ENCODE results near the gene HES4. TPM values are rescaled to one million over a fixed set of nuclear protein-coding genes. Genes with fewer than 3 reads are reported as not detected.

HES4 gene
- total and polyA plus RNA-seq, 11 donors: 25.7 to 98.1 (median 37.3) TPM

GRCh38 chr1:997993-998744 is 1.7 kb downstream of the HES4 start:
- intact Hi-C loops (cut with DNase I): loop anchor here in 1 of 10 donors (5.0 kb wide), 1 partner anchor 91 kb away; no protein-coding TSS in a partner anchor
- peak overlapping the region in 7 of 12 donors; percentile 99 to 100 (median 99) for H3K27ac ChIP-seq
- H3K36me3 ChIP-seq: peaks cover 0 to 7% (median 0%) of the 10 kb centered on the region in 9 donors
- no peak for TF ChIP-seq CTCF (IDR thresholded peaks at IDR 0.05)
- no peak for TF ChIP-seq POLR2A (IDR thresholded peaks at IDR 0.05)
- WGBS, 4 donors: 48 to 71% (median 60%) methylated on average over 32 to 75 of the region's 75 CpGs
- DNase-seq (peak in 4 of 5 donors; percentile 18 to 61 (median 38)), ATAC-seq (no peak)
- peaks cover 0 to 41% (median 20%) of the 10 kb centered on the region in 12 donors for H3K4me1 ChIP-seq
- H3K4me3 ChIP-seq: peak overlapping the region in 11 of 12 donors; percentile 51 to 93 (median 79)
- no peaks in the 10 kb centered on the region for H3K9me3 ChIP-seq
- H3K27me3 ChIP-seq: peaks cover 0 to 62% (median 0%) of the 10 kb centered on the region in 9 donors

- Histone ChIP-seq H3K27ac (peak overlapping the region in 2 of 12 donors; percentile 99), H3K36me3 (peaks cover 0 to 7% (median 0%) of the 10 kb centered on the region in 9 donors), H3K27me3 (peaks cover 0 to 61% (median 0%) of the 10 kb centered on the region in 9 donors), H3K9me3 (no peaks in the 10 kb centered on the region), H3K4me3 (peak overlapping the region in 7 of 12 donors; percentile 71 to 93 (median 81)), H3K4me1 (peaks cover 0 to 41% (median 20%) of the 10 kb centered on the region in 12 donors)
- no peak for TF ChIP-seq CTCF (IDR thresholded peaks at IDR 0.05)
- no peak for TF ChIP-seq POLR2A (IDR thresholded peaks at IDR 0.05)
- intact Hi-C loops (cut with DNase I): loop anchor here in 1 of 10 donors (5.0 kb wide), 1 partner anchor 90 kb away; no protein-coding TSS in a partner anchor
- 79 to 90% (median 86%) methylated on average over 2 to 3 of the region's 3 CpGs; no CpG with 5 or more reads in 1 of the 4 donors for WGBS, 4 donors
- DNase-seq (peak in 1 of 5 donors; percentile 69), ATAC-seq (no peak)
Observed at GRCh38 chr1:997713-997992, 2.2 kb downstream of the HES4 start.

GRCh38 chr1:996851-997712 is 2.8 kb downstream of the HES4 start:
- TF ChIP-seq POLR2A (IDR thresholded peaks at IDR 0.05) (no peak), CTCF (IDR thresholded peaks at IDR 0.05) (no peak)
- H3K27ac ChIP-seq: peak overlapping the region in 1 of 12 donors; percentile 99
- H3K4me3 ChIP-seq: peak overlapping the region in 3 of 12 donors; percentile 90 to 93 (median 92)
- ATAC-seq: no peak
- peaks cover 0 to 58% (median 0%) of the 10 kb centered on the region in 9 donors for H3K27me3 ChIP-seq
- 72 to 78% (median 73%) methylated on average over 23 to 24 of the region's 24 CpGs for WGBS, 4 donors
- intact Hi-C loops (cut with DNase I): loop anchor here in 1 of 10 donors (5.0 kb wide), 1 partner anchor 90 kb away; no protein-coding TSS in a partner anchor
- DNase-seq: peak in 3 of 5 donors; percentile 26 to 60 (median 28)
- H3K36me3 ChIP-seq: peaks cover 0 to 7% (median 0%) of the 10 kb centered on the region in 9 donors
- peaks cover 0 to 5% (median under 1%) of the 10 kb centered on the region in 12 donors for H3K9me3 ChIP-seq
- peaks cover 0 to 41% (median 19%) of the 10 kb centered on the region in 12 donors for H3K4me1 ChIP-seq
